ENCODE data around the gene PLD1.
"Not testable (repeated sequence)": the region's sequence is repeated elsewhere in the genome, so short reads cannot be mapped to it uniquely, and the experiment has no call there.

The PLD1 gene

DNA sequence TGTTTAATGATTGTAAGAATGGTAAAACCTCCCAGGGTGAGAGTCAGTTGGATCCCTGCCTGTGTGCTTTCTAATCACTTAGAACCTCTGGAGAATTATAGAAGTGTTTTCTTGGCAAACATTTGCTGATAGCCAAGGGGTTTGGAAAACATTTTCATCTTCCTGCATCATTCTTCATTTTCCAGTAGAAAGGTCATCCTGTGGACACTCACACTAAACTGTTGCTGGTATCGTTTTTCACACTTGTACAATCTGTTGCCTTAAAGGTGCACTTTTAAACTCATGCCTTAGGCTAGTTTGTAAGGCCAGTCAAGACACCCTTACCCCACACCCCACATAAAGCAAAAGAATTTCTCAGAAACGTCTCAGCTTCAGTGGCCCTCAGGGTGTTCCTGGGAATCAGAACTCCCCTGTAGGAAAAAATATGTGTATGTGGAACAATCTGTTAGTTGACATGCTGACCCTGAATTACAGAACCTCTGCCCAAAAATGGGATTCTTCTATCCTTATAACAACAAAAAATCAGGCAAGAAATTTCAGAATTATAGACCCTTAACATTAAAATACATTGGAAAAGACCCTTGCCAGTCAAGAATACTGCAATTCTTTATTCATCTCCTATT is 5.8 kb upstream of the PLD1 start (continued):
- TF ChIP-seq ZNF184 (tag by site-specific recombination; IDR thresholded peaks at IDR 0.05) (no peak), ZNF529 (tag by site-specific recombination; IDR thresholded peaks at IDR 0.05; ENCODE audit: insufficient replicate concordance) (no peak), ZNF366 (tag by site-specific recombination; conservative IDR thresholded peaks at IDR 0.05) (no peak), ZNF654 (tag by site-specific recombination; IDR thresholded peaks at IDR 0.05; ENCODE audit: low read depth) (no peak), ZNF114 (tag by site-specific recombination; IDR thresholded peaks at IDR 0.05) (no peak), ZNF19 (tag by site-specific recombination; IDR thresholded peaks at IDR 0.05; ENCODE audit: low read depth) (no peak)
- TF ChIP-seq, protein P1, sequence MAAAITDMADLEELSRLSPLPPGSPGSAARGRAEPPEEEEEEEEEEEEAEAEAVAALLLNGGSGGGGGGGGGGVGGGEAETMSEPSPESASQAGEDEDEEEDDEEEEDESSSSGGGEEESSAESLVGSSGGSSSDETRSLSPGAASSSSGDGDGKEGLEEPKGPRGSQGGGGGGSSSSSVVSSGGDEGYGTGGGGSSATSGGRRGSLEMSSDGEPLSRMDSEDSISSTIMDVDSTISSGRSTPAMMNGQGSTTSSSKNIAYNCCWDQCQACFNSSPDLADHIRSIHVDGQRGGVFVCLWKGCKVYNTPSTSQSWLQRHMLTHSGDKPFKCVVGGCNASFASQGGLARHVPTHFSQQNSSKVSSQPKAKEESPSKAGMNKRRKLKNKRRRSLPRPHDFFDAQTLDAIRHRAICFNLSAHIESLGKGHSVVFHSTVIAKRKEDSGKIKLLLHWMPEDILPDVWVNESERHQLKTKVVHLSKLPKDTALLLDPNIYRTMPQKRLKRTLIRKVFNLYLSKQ (tag by site-specific recombination; IDR thresholded peaks at IDR 0.05; ENCODE audit: borderline replicate concordance): no peak

GRCh38 chr3:171814662-171815061 is 4.4 kb upstream of the PLD1 start:
- H3K4me1 ChIP-seq (ENCODE audit: control insufficient read depth, insufficient read depth, low read length); H3K36me3 ChIP-seq (ENCODE audit: control insufficient read depth in 2 of 2, insufficient read depth in 1 of 2, low read length in 2 of 2); POLR2A ChIA-PET; H3K9me3 ChIP-seq (ENCODE audit: control insufficient read depth, insufficient read depth, low read depth, low read length); H3K4me3 ChIP-seq (ENCODE audit: low read depth, low read length); H3K27ac ChIP-seq (ENCODE audit: extremely low read depth, low read depth, low read length): not testable (repeated sequence)
- TF ChIP-seq ZNF580 (tag by site-specific recombination; IDR thresholded peaks at IDR 0.05) (peak; percentile 60; the same call in 1 of the 2 replicates), ZNF146 (tag by site-specific recombination; IDR thresholded peaks at IDR 0.05) (peak; percentile 99)
- TF ChIP-seq, protein P2, sequence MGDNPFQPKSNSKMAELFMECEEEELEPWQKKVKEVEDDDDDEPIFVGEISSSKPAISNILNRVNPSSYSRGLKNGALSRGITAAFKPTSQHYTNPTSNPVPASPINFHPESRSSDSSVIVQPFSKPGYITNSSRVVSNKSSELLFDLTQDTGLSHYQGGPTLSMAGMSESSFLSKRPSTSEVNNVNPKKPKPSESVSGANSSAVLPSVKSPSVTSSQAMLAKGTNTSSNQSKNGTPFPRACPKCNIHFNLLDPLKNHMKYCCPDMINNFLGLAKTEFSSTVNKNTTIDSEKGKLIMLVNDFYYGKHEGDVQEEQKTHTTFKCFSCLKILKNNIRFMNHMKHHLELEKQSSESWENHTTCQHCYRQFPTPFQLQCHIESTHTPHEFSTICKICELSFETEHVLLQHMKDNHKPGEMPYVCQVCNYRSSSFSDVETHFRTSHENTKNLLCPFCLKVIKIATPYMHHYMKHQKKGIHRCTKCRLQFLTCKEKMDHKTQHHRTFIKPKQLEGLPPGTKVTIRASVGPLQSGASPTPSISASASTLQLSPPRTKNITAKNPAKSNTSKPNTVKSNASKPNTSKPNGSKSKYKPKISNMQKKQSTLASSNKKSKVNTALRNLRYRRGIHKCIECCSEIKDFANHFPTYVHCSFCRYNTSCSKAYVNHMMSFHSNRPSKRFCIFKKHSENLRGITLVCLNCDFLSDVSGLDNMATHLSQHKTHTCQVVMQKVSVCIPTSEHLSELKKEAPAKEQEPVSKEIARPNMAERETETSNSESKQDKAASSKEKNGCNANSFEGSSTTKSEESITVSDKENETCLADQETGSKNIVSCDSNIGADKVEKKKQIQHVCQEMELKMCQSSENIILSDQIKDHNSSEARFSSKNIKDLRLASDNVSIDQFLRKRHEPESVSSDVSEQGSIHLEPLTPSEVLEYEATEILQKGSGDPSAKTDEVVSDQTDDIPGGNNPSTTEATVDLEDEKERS (tag by site-specific recombination; IDR thresholded peaks at IDR 0.05): peak; percentile 50; the same call in 1 of the 2 replicates
- CTCF ChIA-PET: interaction anchor here (1.0 kb wide), 1 partner anchor 42 kb away, joined by 4 read pairs; no protein-coding TSS in a partner anchor

DNA sequence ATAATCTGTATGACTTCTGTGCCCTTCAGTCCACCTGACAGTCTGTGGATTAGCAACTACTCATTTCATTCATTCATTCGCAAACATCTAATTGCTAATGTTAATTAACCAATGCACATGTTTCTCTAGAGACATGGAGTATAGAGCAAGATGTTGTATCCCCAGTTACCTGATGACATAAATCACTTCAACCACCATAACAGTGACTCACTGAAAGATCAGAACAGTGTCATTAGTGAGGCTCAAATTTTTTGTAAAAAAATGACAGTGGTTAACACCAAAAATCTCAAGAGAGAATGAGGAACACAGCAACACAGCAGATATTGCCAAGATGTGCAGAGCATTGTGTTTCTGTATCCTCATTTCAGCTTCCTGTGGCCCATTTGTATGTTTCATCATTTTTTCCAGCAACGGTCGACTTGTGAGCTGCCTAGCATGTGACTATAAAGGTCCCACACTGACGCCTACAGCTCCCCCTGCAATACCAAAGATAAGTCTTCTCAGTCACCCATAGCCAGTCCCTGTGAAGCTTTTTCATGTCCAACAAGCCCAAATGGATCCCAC is 3.7 kb upstream of the PLD1 start:
- CTCF ChIA-PET: interaction anchor here (0.7 to 1.0 kb wide), 2 partner anchors 15 to 42 kb away, joined by 4 read pairs; no protein-coding TSS in a partner anchor

More for the DNA sequence above, 3.7 kb upstream of the PLD1 start:
- Histone ChIP-seq H3K4me3 (ENCODE audit: low read depth, low read length) (no peak overlapping the region), H3K36me3 (ENCODE audit: control insufficient read depth in 2 of 2, insufficient read depth in 1 of 2, low read length in 2 of 2) (no peaks in the 10 kb centered on the region), H3K27ac (ENCODE audit: extremely low read depth, low read depth, low read length) (no peak overlapping the region), H3K4me1 (ENCODE audit: control insufficient read depth, insufficient read depth, low read length) (no peaks in the 10 kb centered on the region), H3K9me3 (ENCODE audit: control insufficient read depth, insufficient read depth, low read depth, low read length) (no peaks in the 10 kb centered on the region)
- POLR2A ChIA-PET: no interaction called here
- peak; percentile 61 for TF ChIP-seq ZFHX2 (tag by site-specific recombination; conservative IDR thresholded peaks at IDR 0.05)
- no peak for TF ChIP-seq SETDB1 (IDR thresholded peaks at IDR 0.05; ENCODE audit: insufficient read length, low read length)
- TF ChIP-seq ZNF23 (tag by site-specific recombination; IDR thresholded peaks at IDR 0.05; ENCODE audit: borderline replicate concordance): no peak
- peak; percentile 44; the same call in 1 of the 2 replicates for TF ChIP-seq PRDM6 (tag by site-specific recombination; IDR thresholded peaks at IDR 0.05)
- no peak for TF ChIP-seq ZNF510 (tag by site-specific recombination; IDR thresholded peaks at IDR 0.05; ENCODE audit: insufficient replicate concordance)
- TF ChIP-seq EGR2 (tag by site-specific recombination; IDR thresholded peaks at IDR 0.05; ENCODE audit: low read depth): peak; percentile 50; the same call in 1 of the 2 replicates
- no peak for TF ChIP-seq SCRT1 (tag by site-specific recombination; IDR thresholded peaks at IDR 0.05; ENCODE audit: borderline replicate concordance)
- TF ChIP-seq SP7 (tag by site-specific recombination; IDR thresholded peaks at IDR 0.05): peak; percentile 46; the same call in 1 of the 2 replicates
- TF ChIP-seq ZNF48 (tag by site-specific recombination; IDR thresholded peaks at IDR 0.05): no peak

Data from HEK293 (cell line).